Measurements from ENCODE around the gene SMC6. TPM values are rescaled to one million over a fixed set of nuclear protein-coding genes. Genes with fewer than 3 reads are reported as not detected.

The SMC6 gene
- total RNA-seq, 4 donors from 2014 or later: 7.5 to 11.0 (median 9.6) TPM

DNA sequence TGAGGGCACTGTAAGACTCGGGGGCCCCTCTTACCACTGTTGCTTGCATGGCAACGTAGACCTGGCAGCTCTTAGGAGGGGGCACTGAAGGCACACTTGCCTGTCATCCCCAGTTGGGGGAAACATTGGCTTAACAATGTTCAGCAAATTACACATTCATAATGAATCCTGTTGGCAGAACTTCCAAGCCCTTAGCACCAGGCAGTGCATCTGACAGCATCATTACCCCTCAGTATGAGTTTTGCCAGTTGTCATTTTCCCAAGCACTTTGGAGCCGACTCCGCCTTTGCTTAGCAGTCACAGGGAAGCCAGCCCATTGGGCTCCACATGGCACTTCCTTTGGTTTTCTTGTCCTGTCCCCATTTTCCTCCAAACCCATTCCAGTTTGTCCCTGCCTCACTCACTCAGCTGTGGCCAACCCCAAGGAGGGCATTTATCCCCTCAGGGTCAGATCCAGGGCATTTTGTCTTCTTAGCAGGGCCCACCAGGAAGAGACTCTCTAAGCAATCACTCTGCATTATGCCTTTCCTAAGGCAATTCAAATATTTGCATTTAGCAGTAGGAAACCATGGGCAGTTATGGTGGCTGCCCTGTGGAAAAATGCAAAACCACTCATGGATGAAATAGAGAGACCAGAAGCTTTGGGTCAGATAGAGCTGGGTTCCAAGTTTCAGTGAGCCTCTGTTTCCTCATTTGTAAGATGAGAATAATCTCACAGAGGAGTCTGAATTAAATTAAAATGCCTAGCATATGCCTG lies 139.3 kb downstream of the SMC6 start:
- Histone ChIP-seq H3K9me3 (no peaks in the 10 kb centered on the region), H3K27me3 (no peaks in the 10 kb centered on the region), H3K36me3 (no peaks in the 10 kb centered on the region), H3K27ac (no peak overlapping the region), H3K4me1 (no peaks in the 10 kb centered on the region), H3K4me3 (no peak overlapping the region)
- in situ Hi-C loops (cut with MboI; ENCODE audit: low sequenced_read_pairs in 4 of 4) (no loop called here), intact Hi-C loops (cut with DNase I; ENCODE audit: low total_unique reads) (no loop called here)
- TF ChIP-seq POLR2A (IDR thresholded peaks at IDR 0.05): no peak
- TF ChIP-seq, protein P1, sequence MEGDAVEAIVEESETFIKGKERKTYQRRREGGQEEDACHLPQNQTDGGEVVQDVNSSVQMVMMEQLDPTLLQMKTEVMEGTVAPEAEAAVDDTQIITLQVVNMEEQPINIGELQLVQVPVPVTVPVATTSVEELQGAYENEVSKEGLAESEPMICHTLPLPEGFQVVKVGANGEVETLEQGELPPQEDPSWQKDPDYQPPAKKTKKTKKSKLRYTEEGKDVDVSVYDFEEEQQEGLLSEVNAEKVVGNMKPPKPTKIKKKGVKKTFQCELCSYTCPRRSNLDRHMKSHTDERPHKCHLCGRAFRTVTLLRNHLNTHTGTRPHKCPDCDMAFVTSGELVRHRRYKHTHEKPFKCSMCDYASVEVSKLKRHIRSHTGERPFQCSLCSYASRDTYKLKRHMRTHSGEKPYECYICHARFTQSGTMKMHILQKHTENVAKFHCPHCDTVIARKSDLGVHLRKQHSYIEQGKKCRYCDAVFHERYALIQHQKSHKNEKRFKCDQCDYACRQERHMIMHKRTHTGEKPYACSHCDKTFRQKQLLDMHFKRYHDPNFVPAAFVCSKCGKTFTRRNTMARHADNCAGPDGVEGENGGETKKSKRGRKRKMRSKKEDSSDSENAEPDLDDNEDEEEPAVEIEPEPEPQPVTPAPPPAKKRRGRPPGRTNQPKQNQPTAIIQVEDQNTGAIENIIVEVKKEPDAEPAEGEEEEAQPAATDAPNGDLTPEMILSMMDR (IDR thresholded peaks at IDR 0.05 in 4 of 5, conservative IDR thresholded peaks at IDR 0.05 in 1 of 5): no peak
- no peak for DNase-seq
- ATAC-seq: no peak

Other genes starting within 250 kb of the SMC6 start
- not detected for gene RAD51AP2, start 235.4 kb downstream of the SMC6 start, total RNA-seq
- not detected for gene VSNL1, start 213.1 kb downstream of the SMC6 start, total RNA-seq
- 1 to 10 TPM in 3 of 4 donors, under 1 TPM in 1; 0.31 to 8.7 (median 2.3) TPM for gene GEN1, start 328 bp upstream of the SMC6 start, total RNA-seq
- not detected for gene MSGN1, start 62.6 kb upstream of the SMC6 start, total RNA-seq
- 100 to 1,000 TPM in 1 of 4 donors, 10 to 100 TPM in 3; 25.8 to 103 (median 65.6) TPM for gene KCNS3, start 124.9 kb upstream of the SMC6 start, total RNA-seq